ENCODE data around the gene STXBP1.
"Not testable (repeated sequence)": the region's sequence is repeated elsewhere in the genome, so short reads cannot be mapped to it uniquely, and the experiment has no call there.

STXBP1 gene

DNA sequence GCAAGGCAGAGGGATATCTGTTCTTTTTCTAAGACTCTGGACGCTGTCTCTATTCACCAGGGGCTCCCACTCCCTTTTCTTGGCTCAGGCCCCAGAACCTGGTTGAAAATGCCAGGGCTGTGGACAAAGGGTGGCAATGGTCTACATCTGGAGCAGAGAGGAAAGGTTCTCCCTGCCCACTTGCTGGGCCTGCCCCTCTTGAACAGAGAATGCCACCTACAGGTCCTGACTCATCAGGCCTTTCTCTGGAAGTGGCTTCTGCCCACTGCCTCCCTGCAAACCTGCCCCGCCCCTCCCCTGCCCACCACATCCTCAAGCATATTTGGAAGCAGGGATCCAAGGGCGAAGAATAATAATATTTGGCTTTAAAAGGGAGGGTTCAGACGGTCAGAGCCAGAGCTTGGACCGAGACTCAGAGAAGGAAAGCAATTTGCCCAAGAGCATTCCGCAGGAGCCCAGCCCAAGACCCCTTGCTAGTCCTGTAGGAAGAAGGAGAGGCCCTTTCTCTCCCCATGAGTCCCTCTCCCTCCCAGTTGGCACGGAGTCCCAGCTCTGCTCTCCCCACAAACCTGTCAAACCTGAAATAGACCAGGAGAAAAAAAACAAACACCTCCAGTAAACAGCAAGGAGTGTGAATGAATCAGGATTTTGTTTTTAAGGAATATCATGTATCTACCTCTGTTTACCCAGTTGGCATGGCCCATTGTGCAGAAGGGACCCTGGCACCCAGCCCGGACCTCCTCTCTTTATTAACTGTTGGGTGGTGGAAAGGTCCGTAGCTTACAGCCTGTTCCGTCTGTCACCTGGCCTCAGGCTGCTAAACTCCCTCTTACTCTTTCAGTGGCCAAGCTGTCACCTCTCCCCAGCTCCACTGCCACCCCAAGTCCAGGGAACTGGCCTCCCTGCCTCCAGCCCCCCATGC, 37.7 kb upstream of the STXBP1 start:
- Histone ChIP-seq H3K4me3 (no peak overlapping the region), H3K36me3 (no peaks in the 10 kb centered on the region), H3K27ac (peak overlapping the region; percentile 87 to 99), H3K27me3 (no peaks in the 10 kb centered on the region), H3K4me1 (peaks cover 8 to 66% (median 57%) of the 10 kb centered on the region in 4 donors), H3K9me3 (no peaks in the 10 kb centered on the region)
- intact Hi-C loops (cut with DNase I; ENCODE audit: low total_unique reads) = no loop called here
- peak; percentile 45 to 82 for DNase-seq
- TF ChIP-seq, protein P1, sequence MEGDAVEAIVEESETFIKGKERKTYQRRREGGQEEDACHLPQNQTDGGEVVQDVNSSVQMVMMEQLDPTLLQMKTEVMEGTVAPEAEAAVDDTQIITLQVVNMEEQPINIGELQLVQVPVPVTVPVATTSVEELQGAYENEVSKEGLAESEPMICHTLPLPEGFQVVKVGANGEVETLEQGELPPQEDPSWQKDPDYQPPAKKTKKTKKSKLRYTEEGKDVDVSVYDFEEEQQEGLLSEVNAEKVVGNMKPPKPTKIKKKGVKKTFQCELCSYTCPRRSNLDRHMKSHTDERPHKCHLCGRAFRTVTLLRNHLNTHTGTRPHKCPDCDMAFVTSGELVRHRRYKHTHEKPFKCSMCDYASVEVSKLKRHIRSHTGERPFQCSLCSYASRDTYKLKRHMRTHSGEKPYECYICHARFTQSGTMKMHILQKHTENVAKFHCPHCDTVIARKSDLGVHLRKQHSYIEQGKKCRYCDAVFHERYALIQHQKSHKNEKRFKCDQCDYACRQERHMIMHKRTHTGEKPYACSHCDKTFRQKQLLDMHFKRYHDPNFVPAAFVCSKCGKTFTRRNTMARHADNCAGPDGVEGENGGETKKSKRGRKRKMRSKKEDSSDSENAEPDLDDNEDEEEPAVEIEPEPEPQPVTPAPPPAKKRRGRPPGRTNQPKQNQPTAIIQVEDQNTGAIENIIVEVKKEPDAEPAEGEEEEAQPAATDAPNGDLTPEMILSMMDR (IDR thresholded peaks at IDR 0.05) = no peak

GRCh38 chr9:127575875-127576778, 36.0 kb upstream of the STXBP1 start:
- Histone ChIP-seq H3K9me3 (no peaks in the 10 kb centered on the region), H3K4me1 (peaks cover 0 to 67% (median 54%) of the 10 kb centered on the region in 4 donors), H3K36me3 (no peaks in the 10 kb centered on the region), H3K27me3 (no peaks in the 10 kb centered on the region), H3K4me3 (no peak overlapping the region), H3K27ac (peak overlapping the region; percentile 87 to 99)
- TF ChIP-seq, protein P1 (IDR thresholded peaks at IDR 0.05) = no peak
- intact Hi-C loops (cut with DNase I; ENCODE audit: low total_unique reads) = loop anchor here (5.0 kb wide), 2 partner anchors 34 to 54 kb away; no protein-coding TSS in a partner anchor
- no peak for DNase-seq

GRCh38 chr9:127577194-127577593, 34.9 kb upstream of the STXBP1 start:
- Histone ChIP-seq H3K4me1 (peaks cover 0 to 63% (median 52%) of the 10 kb centered on the region in 4 donors), H3K27ac (peak overlapping the region in 1 of 2 donors; percentile 92)
- H3K27me3 ChIP-seq, H3K36me3 ChIP-seq, H3K9me3 ChIP-seq, H3K4me3 ChIP-seq, DNase-seq: not testable (repeated sequence)
- intact Hi-C loops (cut with DNase I; ENCODE audit: low total_unique reads) = loop anchor here (5.0 kb wide), 2 partner anchors 35 to 55 kb away; no protein-coding TSS in a partner anchor

GRCh38 chr9:127578627-127578951, 33.5 kb upstream of the STXBP1 start:
- H3K27ac ChIP-seq = peak overlapping the region; percentile 92
- no peaks in the 10 kb centered on the region for H3K36me3 ChIP-seq
- H3K4me3 ChIP-seq = peak overlapping the region; percentile 41 to 46
- no peaks in the 10 kb centered on the region for H3K27me3 ChIP-seq
- H3K4me1 ChIP-seq = peaks cover 0 to 55% (median 41%) of the 10 kb centered on the region in 4 donors
- H3K9me3 ChIP-seq = no peaks in the 10 kb centered on the region
- TF ChIP-seq, protein P1 (IDR thresholded peaks at IDR 0.05) = no peak
- intact Hi-C loops (cut with DNase I; ENCODE audit: low total_unique reads) = loop anchor here (5.0 kb wide), 2 partner anchors 36 to 56 kb away; no protein-coding TSS in a partner anchor
- DNase-seq = no peak

- Histone ChIP-seq H3K36me3 (no peaks in the 10 kb centered on the region), H3K27ac (peak overlapping the region; percentile 92), H3K4me1 (peaks cover 0 to 55% (median 35%) of the 10 kb centered on the region in 4 donors), H3K27me3 (no peaks in the 10 kb centered on the region), H3K9me3 (no peaks in the 10 kb centered on the region), H3K4me3 (peak overlapping the region; percentile 41 to 46)
- peak; percentile 95 to 98 for DNase-seq
- TF ChIP-seq, protein P1 (IDR thresholded peaks at IDR 0.05) = peak; percentile 38 to 45
- intact Hi-C loops (cut with DNase I; ENCODE audit: low total_unique reads) = loop anchor here (5.0 kb wide), 2 partner anchors 37 to 57 kb away; no protein-coding TSS in a partner anchor
Measured at GRCh38 chr9:127578952-127579853, 32.9 kb upstream of the STXBP1 start.
